Mucosa of rectum (tissue), 2 donors: ENCODE measurements around the gene GGT5.
"Not testable (repeated sequence)": the region's sequence is repeated elsewhere in the genome, so short reads cannot be mapped to it uniquely, and the experiment has no call there.

Experiments
- H3K27ac ChIP-seq, 2 donors: one replicate each; pipeline ENCODE4 v1.7.0; 2013; ENCODE audit warnings: inconsistent platforms in 2 of 2, low read depth in 2 of 2, low read length in 2 of 2
- H3K27me3 ChIP-seq, 2 donors: one replicate each; pipeline ENCODE4 v1.7.0; 2013; ENCODE audit warnings: low read length in 2 of 2; ENCODE audit not compliant: control insufficient read depth in 2 of 2, insufficient read depth in 2 of 2
- H3K36me3 ChIP-seq, 2 donors: one replicate each; pipeline ENCODE4 v1.7.0; 2013; ENCODE audit warnings: low read length in 2 of 2; ENCODE audit not compliant: control insufficient read depth in 2 of 2, insufficient read depth in 2 of 2
- H3K4me1 ChIP-seq, 2 donors: one replicate each; pipeline ENCODE4 v1.7.0; 2013; ENCODE audit warnings: low read length in 2 of 2, mild to moderate bottlenecking in 1 of 2; ENCODE audit not compliant: control insufficient read depth in 2 of 2, insufficient read depth in 2 of 2
- H3K4me3 ChIP-seq, 2 donors: one replicate each; pipeline ENCODE4 v1.7.0; 2013; ENCODE audit warnings: low read length in 2 of 2
- H3K9ac ChIP-seq, 2 donors: one replicate each; pipeline ENCODE4 v1.7.0; 2013; ENCODE audit warnings: low read length in 2 of 2, low read depth in 1 of 2, mild to moderate bottlenecking in 1 of 2
- H3K9me3 ChIP-seq, 2 donors: one replicate each; pipeline ENCODE4 v1.7.0; 2013; ENCODE audit warnings: low read length in 2 of 2; ENCODE audit not compliant: control insufficient read depth in 2 of 2
- donor health status: healthy.
- donor health status: Normal muscosa, but diverticular disease.

The GGT5 gene

GRCh38 chr22:24207264-24208011 lies 37.4 kb downstream of the GGT5 start:
- Histone ChIP-seq H3K36me3 (no peaks in the 10 kb centered on the region), H3K4me1 (peaks cover 8 to 16% of the 10 kb centered on the region in 2 donors), H3K9me3 (no peaks in the 10 kb centered on the region), H3K27me3 (no peaks in the 10 kb centered on the region), H3K27ac (peak overlapping the region; percentile 33 to 76), H3K4me3 (no peak overlapping the region), H3K9ac (peak overlapping the region in 1 of 2 donors; percentile 26)

DNA sequence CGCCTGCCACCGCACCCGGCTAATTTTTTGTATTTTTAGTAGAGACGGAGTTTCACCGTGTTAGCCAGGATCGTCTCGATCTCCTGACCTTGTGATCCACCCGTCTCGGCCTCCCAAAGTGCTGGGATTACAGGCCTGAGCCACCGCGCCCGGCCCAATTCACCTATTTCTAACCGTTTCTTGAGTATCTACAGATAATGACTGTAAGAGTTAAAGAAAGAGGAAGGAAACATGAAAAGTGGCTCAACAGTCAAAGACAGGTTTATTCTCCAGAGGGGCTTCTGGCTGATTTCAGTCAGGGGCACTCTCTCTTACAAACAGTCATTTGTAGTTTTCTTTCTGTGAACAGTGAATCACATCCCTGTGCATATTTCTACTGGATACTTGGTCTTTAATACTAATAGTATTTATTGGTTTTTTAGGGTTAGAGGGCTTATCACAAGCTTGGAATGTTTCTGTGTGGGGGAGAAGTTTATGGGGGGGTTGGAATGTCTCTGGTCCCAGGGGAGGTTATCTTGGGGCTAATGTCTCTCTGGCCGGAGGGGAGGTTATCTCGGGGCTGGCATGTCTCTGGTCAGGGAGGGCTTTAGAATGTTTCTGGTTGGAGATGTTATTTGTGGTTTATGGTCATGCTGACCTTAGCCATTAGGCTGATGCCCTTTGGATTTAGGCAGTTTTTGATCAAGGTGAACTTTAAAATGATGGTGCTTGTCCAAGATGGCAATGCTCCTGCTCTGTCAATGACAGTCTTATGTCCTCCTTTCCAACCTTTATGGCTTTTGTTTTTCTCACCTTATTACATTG lies 38.2 kb downstream of the GGT5 start:
- not testable (repeated sequence) for H3K9me3 ChIP-seq, H3K36me3 ChIP-seq, H3K9ac ChIP-seq, H3K27ac ChIP-seq, H3K4me3 ChIP-seq, H3K27me3 ChIP-seq
- peaks cover 8 to 16% of the 10 kb centered on the region in 2 donors for H3K4me1 ChIP-seq

DNA sequence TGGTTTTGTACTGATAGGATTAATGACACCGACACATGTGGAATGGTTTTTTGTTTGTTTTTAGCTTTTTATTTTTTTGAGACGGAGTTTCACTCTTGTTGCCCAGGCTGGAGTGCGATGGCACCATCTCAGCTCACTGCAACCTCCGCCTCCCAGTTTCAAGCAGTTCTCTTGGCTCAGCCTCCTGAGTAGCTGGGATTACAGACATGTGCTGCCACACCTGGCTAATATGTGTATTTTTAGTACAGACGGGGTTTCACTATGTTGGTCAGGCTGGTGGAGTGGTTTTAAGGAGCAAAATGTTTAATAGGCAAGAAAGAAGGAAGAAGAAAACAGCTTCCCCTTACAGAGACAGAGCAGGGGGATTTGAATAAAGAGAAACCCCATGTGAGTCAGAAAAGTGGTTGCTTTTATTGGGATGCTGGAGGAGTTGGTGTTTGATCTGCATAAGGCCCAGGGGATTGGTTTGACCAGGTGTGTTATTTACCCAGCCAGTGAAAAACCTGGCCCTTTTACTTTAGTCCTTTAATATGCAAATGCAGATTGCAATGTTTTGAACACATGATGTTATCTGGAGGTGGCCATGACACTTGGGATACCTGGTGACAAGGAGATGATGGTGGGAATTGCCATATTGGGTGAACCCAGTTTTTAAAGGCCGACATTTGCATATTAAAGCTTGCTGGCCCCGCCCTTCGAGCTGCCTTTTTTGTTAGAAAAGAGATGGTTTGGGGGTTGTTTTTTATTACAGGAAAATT lies 39.3 kb downstream of the GGT5 start:
- Histone ChIP-seq H3K9ac (no peak overlapping the region), H3K27ac (no peak overlapping the region), H3K36me3 (no peaks in the 10 kb centered on the region), H3K4me1 (peaks cover 8 to 16% of the 10 kb centered on the region in 2 donors), H3K27me3 (no peaks in the 10 kb centered on the region), H3K9me3 (no peaks in the 10 kb centered on the region), H3K4me3 (no peak overlapping the region)

DNA sequence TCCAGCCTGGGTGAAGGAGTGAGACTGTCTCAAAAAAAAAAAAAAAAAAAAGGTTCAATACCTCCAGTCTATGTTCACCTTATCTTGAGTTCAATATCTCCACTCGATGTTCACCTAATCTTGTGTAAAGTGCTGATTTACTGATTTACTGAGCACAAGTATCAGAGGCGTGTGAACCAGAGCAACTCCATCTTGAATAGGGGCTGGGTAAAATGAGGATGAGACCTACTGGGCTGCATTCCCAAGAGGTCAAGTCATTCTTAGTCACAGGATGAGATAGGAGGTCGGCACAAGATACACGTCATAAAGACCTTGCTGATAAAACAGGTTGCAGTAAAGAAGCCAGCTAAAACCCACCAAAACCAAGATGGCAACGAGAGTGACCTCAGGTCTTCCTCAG lies 41.0 kb downstream of the GGT5 start:
- H3K27ac ChIP-seq, H3K9ac ChIP-seq, H3K4me3 ChIP-seq, H3K9me3 ChIP-seq, H3K36me3 ChIP-seq, H3K27me3 ChIP-seq: not testable (repeated sequence)
- H3K4me1 ChIP-seq: peaks cover 8 to 16% of the 10 kb centered on the region in 2 donors

GRCh38 chr22:24201681-24202614 lies 42.9 kb downstream of the GGT5 start:
- no peak overlapping the region for H3K9ac ChIP-seq
- H3K36me3 ChIP-seq: no peaks in the 10 kb centered on the region
- H3K9me3 ChIP-seq: no peaks in the 10 kb centered on the region
- peaks cover 0 to 3% of the 10 kb centered on the region in 2 donors for H3K4me1 ChIP-seq
- no peak overlapping the region for H3K27ac ChIP-seq
- no peaks in the 10 kb centered on the region for H3K27me3 ChIP-seq
- H3K4me3 ChIP-seq: no peak overlapping the region

DNA sequence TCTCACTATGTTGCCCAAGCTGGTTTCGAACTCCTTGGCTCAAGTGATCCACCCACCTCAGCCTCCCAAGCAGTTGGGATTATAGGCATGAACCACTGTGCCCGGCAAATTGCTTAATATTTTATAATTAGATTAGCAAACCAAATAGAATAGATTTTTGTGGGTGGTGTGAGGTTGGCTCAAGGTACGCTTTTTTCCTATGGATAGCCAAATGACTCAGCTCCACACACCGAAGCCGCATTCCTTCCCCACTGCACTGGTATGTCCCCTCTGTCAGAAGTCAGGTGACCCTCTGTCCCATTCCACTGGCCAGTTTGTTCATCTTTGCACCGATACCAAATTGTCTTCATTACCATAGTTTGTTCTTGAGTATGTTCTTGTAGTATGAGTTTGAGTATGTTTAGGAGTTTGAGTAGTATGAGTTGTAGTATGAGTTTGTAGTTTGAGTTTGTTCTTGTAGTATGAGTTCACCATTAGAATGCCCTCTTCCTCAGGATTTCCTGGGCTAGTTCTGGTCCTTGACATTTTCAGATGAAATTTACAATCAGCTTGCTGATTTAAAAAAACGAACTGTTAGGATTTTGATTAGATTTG lies 44.2 kb downstream of the GGT5 start:
- no peak overlapping the region for H3K4me3 ChIP-seq

DNA sequence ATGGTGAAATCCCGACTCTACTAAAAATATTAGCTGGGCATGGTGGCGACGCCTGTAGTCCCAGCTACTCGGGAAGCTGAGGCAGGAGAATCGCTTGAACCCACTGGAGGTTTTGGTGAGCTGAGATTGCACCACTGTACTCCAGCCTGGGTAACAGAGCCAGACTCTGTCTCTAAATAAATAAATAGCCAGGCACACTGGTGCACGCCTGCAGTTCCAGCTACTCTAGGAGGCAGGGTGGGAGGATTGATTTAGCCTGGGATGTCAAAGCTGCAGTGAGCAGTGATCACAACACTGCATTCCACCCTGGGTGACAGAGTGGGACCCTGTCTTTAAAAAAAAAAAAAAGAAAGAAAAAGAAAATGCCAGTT lies 46.2 kb downstream of the GGT5 start:
- no peak overlapping the region for H3K27ac ChIP-seq
- no peaks in the 10 kb centered on the region for H3K27me3 ChIP-seq
- no peaks in the 10 kb centered on the region for H3K36me3 ChIP-seq
- H3K4me1 ChIP-seq: peaks cover 6 to 9% of the 10 kb centered on the region in 2 donors
- no peaks in the 10 kb centered on the region for H3K9me3 ChIP-seq
- no peak overlapping the region for H3K4me3 ChIP-seq
- H3K9ac ChIP-seq: no peak overlapping the region

More for the DNA sequence above, 44.2 kb downstream of the GGT5 start:
- no peaks in the 10 kb centered on the region for H3K36me3 ChIP-seq
- H3K9ac ChIP-seq: no peak overlapping the region
- H3K9me3 ChIP-seq: no peaks in the 10 kb centered on the region
- no peak overlapping the region for H3K27ac ChIP-seq
- no peaks in the 10 kb centered on the region for H3K27me3 ChIP-seq
- peaks cover 5 to 8% of the 10 kb centered on the region in 2 donors for H3K4me1 ChIP-seq

DNA sequence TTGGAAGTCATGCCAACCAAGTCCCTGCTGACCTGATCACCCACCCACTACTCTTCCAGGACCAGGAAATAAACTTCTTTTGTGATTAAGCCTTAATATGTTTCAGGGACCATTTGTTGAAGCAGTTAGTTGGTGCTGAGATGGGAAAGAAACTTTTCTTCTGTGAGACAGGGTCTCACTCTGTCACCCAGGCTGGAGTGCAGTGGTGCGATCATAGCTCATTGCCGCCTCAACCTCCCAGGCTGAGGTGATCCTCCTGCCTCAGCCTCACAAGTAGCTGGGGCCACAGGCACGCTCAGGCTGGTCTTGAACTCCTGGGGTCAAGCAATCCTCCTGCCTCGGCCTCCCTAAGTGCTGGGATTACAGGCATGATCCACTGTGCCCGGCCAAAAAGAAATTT lies 53.0 kb downstream of the GGT5 start:
- H3K27me3 ChIP-seq: no peaks in the 10 kb centered on the region
- H3K9me3 ChIP-seq: no peaks in the 10 kb centered on the region
- H3K4me1 ChIP-seq: peaks cover 13 to 19% of the 10 kb centered on the region in 2 donors
- no peak overlapping the region for H3K4me3 ChIP-seq
- H3K36me3 ChIP-seq: no peaks in the 10 kb centered on the region
- H3K27ac ChIP-seq: no peak overlapping the region
- no peak overlapping the region for H3K9ac ChIP-seq

GRCh38 chr22:24191381-24191841 lies 53.5 kb downstream of the GGT5 start:
- peaks cover 13 to 17% of the 10 kb centered on the region in 2 donors for H3K4me1 ChIP-seq
- no peak overlapping the region for H3K4me3 ChIP-seq
- H3K9ac ChIP-seq: no peak overlapping the region
- no peaks in the 10 kb centered on the region for H3K27me3 ChIP-seq
- H3K36me3 ChIP-seq: no peaks in the 10 kb centered on the region
- no peak overlapping the region for H3K27ac ChIP-seq
- no peaks in the 10 kb centered on the region for H3K9me3 ChIP-seq
